GM12878 (cell line): ENCODE data around the gene TBX15. TPM values are rescaled to one million over a fixed set of nuclear protein-coding genes. Genes with fewer than 3 reads are reported as not detected.

Experiments used
- ATAC-seq: fragments of 200-7000 bp; cut with Tn5 transposase; 3 replicates; pipeline ENCODE4 v1.9.1; 2020; ENCODE audit warnings: mild to moderate bottlenecking, moderate library complexity
- BruUV-seq: library from RNA; stranded (reverse); fragments of 400-500 nt; replicated peaks from 2 replicates; lab custom pipeline; 2021; lab: Mats Ljungman, UMichigan
- CTCF ChIA-PET: fragments of 300-600 bp; sonication (Branson Sonifier 250); formaldehyde crosslinking; extraction: SDS; loops from one replicate; lab custom pipeline; 2021; ENCODE audit warnings: inconsistent platforms; lab: Yijun Ruan, JAX
- POLR2A ChIA-PET: fragments of 350-600 bp; formaldehyde crosslinking; extraction: SDS; loops from one replicate; lab custom pipeline; 2021; ENCODE audit warnings: inconsistent platforms; lab: Charles Lee
- RAD21 ChIA-PET: fragments of 300-600 bp; sonication (Branson Sonifier 250); formaldehyde crosslinking; loops from one replicate; lab custom pipeline; 2023; ENCODE audit warnings: antibody characterized with exemption; ENCODE audit not compliant: unreplicated experiment; lab: Charles Lee
- SMC1A ChIA-PET: fragments of 300-600 bp; sonication (Branson Sonifier 250); formaldehyde crosslinking; loops from one replicate; lab custom pipeline; 2023; ENCODE audit not compliant: unreplicated experiment, uncharacterized antibody; lab: Charles Lee
- DNase-seq: peaks from one replicate; pipeline ENCODE4 v3.0.0-alpha.2; 2011; ENCODE audit warnings: low read depth, low spot score
- FAIRE-seq: peaks from 3 replicates; lab custom pipeline; 2011; peaks lifted over from hg19 to GRCh38; lab: Jason Lieb, UNC
- H2AFZ ChIP-seq: 2 replicates; pipeline ENCODE4 v1.6.0; 2011; ENCODE audit warnings: low read depth, low read length, control low read depth; ENCODE audit not compliant: control insufficient read depth
- H3K27ac ChIP-seq: 2 replicates; pipeline ENCODE4 v1.5.1; 2011; ENCODE audit warnings: control low read depth; ENCODE audit not compliant: control insufficient read depth, insufficient read depth
- H3K27me3 ChIP-seq, 2 experiments: replicated peaks in 1 of 2; 2 replicates each; pipeline versions ENCODE4 v1.6.0 to v1.6.1; 2011; ENCODE audit warnings: low read length in 1 of 2; ENCODE audit not compliant: control insufficient read depth in 2 of 2, insufficient read depth in 2 of 2
- H3K36me3 ChIP-seq, 2 experiments: 2 replicates each; pipeline ENCODE4 v1.5.1; 2011; ENCODE audit warnings: low read length in 1 of 2; ENCODE audit not compliant: control insufficient read depth in 2 of 2, insufficient read depth in 2 of 2
- H3K4me1 ChIP-seq: 2 replicates; pipeline ENCODE4 v1.6.1; 2011; ENCODE audit warnings: mild to moderate bottlenecking, low read length, moderate library complexity, mixed read lengths; ENCODE audit not compliant: control insufficient read depth, insufficient read depth
- H3K4me2 ChIP-seq: 2 replicates; pipeline ENCODE4 v1.6.0; 2011; ENCODE audit warnings: control low read depth; ENCODE audit not compliant: control insufficient read depth, insufficient read depth
- H3K4me3 ChIP-seq: fragments of 200-600 bp; sonication (generic); 2 replicates; pipeline ENCODE4 v1.5.1; 2016
- H3K79me2 ChIP-seq: 2 replicates; pipeline ENCODE4 v1.6.0; 2011; ENCODE audit warnings: low read length; ENCODE audit not compliant: control insufficient read depth, insufficient read depth
- H3K9ac ChIP-seq: 2 replicates; pipeline ENCODE4 v1.8.0; 2011; ENCODE audit warnings: low read length, control low read depth, mixed read lengths; ENCODE audit not compliant: control insufficient read depth, insufficient read depth
- H3K9me3 ChIP-seq: replicated peaks from 3 replicates; pipeline ENCODE4 v1.5.1; 2011; ENCODE audit warnings: mild to moderate bottlenecking, low read length; ENCODE audit not compliant: control insufficient read depth, insufficient read depth
- H4K20me1 ChIP-seq: 2 replicates; pipeline ENCODE4 v1.6.0; 2011; ENCODE audit not compliant: control insufficient read depth, insufficient read depth
- RCOR1 ChIP-seq: conservative IDR thresholded peaks from 2 replicates; pipeline ENCODE4 v1.6.1; 2012; ENCODE audit warnings: low read depth, low read length, improper control_type of control experiment
- ZNF207 ChIP-seq: fragments of 450-650 bp; IDR thresholded peaks from 2 replicates; pipeline ENCODE4 v1.6.1; 2014; ENCODE audit warnings: antibody characterized with exemption, mild to moderate bottlenecking, borderline replicate concordance
- ZNF687 ChIP-seq: fragments of 450-650 bp; IDR thresholded peaks from 2 replicates; pipeline ENCODE4 v1.6.1; 2017; ENCODE audit warnings: mild to moderate bottlenecking, moderate library complexity
- WGBS: methylation state at CpG from one replicate; pipeline ENCODE4 v1.1.6; 2016; ENCODE audit warnings: low lambda C conversion rate; ENCODE audit not compliant: insufficient replicate concordance, insufficient coverage; ENCODE audit errors: missing lambda C conversion rate; 5-methylcytosine and 5-hydroxymethylcytosine counted together
- in situ Hi-C: fragments of 300-500 bp; cut with MboI; formaldehyde crosslinking; loops from 9 replicates; pipeline ENCODE4 v1.14.3; 2018; ENCODE audit warnings: mixed read lengths
- intact Hi-C: fragments of 100-400 bp; cut with micrococcal nuclease; formaldehyde crosslinking; loops from one replicate; pipeline ENCODE4 v1.14.2; 2022; ENCODE audit not compliant: unreplicated experiment
- polyA plus RNA-seq, 11 experiments: library from polyadenylated mRNA; depleted of rRNA in 4 of 11; unstranded in 6 of 11; stranded (reverse) in 5 of 11; fragments of >200 nt; fragmentation: Nextera tagmentation in 4 of 11; fragmentation: Illumina TruSeq in 1 of 11; extraction: Ambion mirVana in 4 of 11; extraction: Trizol in 1 of 11; gene quantifications; 1 replicate in 1 of 11; 2 replicates in 10 of 11; pipeline versions ENCODE4 v1.2.1 to v1.2.3, GENCODE V29; 2011 to 2016; ENCODE audit warnings: inconsistent platforms in 2 of 11, missing spikeins in 2 of 11, low read depth in 1 of 11
- total RNA-seq, 4 experiments: library from RNA; depleted of rRNA in 3 of 4; stranded (reverse); fragments of >200 nt in 3 of 4; fragmentation: Illumina TruSeq in 1 of 4; extraction: Trizol in 1 of 4; gene quantifications; 2 replicates each; pipeline versions ENCODE4 v1.2.1 to v1.2.3, GENCODE V29; 2013 to 2021
- TF ChIP-seq, protein P1 (sequence below): IDR thresholded peaks from 2 replicates; pipeline ENCODE4 v1.6.1; 2011; ENCODE audit warnings: low read depth, mild to moderate bottlenecking, low read length, moderate library complexity, borderline replicate concordance; ENCODE audit errors: extremely low read depth
- TF ChIP-seq, protein P2 (sequence below): fragments of 450-650 bp; IDR thresholded peaks from 2 replicates; pipeline ENCODE4 v1.6.1; 2014; ENCODE audit warnings: mild to moderate bottlenecking

The TBX15 gene
- total and polyA plus RNA-seq, 10 of the 15 experiments (the other 5 are each of a cell fraction or from before 2014, with no cell fraction given) = 0.64 to 9.4 (median 0.99) TPM

- Histone ChIP-seq H3K4me2 (no peak overlapping the region), H3K9me3 (peaks cover 4% of the 10 kb centered on the region; the same call in 1 of the 3 replicates), H4K20me1 (no peaks in the 10 kb centered on the region), H3K27me3 (peaks cover 14 to 18% of the 10 kb centered on the region in 2 experiments), H3K79me2 (no peaks in the 10 kb centered on the region), H3K9ac (no peak overlapping the region), H3K27ac (no peak overlapping the region), H3K4me1 (no peaks in the 10 kb centered on the region; the same call in 1 of the 2 replicates)
- no peak for FAIRE-seq
- in situ Hi-C loops = no loop called here
- 30% methylated on average over 17 of the region's 17 CpGs for WGBS
- no peak for ATAC-seq
- no peak for DNase-seq
- no TSS peak for BruUV-seq
- ChIA-PET RAD21 (no interaction called here), CTCF (interaction anchor here (1.3 kb wide), 1 partner anchor 9 kb away, joined by 3 read pairs; no protein-coding TSS in a partner anchor)
- TF ChIP-seq, protein P1, sequence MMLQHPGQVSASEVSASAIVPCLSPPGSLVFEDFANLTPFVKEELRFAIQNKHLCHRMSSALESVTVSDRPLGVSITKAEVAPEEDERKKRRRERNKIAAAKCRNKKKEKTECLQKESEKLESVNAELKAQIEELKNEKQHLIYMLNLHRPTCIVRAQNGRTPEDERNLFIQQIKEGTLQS = no peak
- TF ChIP-seq ZNF207 (no peak), RCOR1 (no peak), ZNF687 (no peak)
- TF ChIP-seq, protein P2, sequence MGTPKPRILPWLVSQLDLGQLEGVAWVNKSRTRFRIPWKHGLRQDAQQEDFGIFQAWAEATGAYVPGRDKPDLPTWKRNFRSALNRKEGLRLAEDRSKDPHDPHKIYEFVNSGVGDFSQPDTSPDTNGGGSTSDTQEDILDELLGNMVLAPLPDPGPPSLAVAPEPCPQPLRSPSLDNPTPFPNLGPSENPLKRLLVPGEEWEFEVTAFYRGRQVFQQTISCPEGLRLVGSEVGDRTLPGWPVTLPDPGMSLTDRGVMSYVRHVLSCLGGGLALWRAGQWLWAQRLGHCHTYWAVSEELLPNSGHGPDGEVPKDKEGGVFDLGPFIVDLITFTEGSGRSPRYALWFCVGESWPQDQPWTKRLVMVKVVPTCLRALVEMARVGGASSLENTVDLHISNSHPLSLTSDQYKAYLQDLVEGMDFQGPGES = no peak
- TF ChIP-seq, all 136 proteins: peak for 0
- no peak overlapping the region for H3K4me3 ChIP-seq
- no peak overlapping the region for H2AFZ ChIP-seq
- ChIA-PET POLR2A (no interaction called here), SMC1A (interaction anchor here (0.7 to 1.0 kb wide), 2 partner anchors 10 to 16 kb away, joined by 3 read pairs; no protein-coding TSS in a partner anchor)
- intact Hi-C loops = loop anchor here (5.0 to 10.0 kb wide), 2 partner anchors 94 to 541 kb away; no protein-coding TSS in a partner anchor
- no peaks in the 10 kb centered on the region for H3K36me3 ChIP-seq
Measured at GRCh38 chr1:119005724-119006405, 17.7 kb upstream of the TBX15 start.
